ENCODE measurements around the gene SNX3. TPM values are rescaled to one million over a fixed set of nuclear protein-coding genes. Genes with fewer than 3 reads are reported as not detected.

The SNX3 gene
- total RNA-seq, 1 experiment from 2014 or later = 104 TPM

DNA sequence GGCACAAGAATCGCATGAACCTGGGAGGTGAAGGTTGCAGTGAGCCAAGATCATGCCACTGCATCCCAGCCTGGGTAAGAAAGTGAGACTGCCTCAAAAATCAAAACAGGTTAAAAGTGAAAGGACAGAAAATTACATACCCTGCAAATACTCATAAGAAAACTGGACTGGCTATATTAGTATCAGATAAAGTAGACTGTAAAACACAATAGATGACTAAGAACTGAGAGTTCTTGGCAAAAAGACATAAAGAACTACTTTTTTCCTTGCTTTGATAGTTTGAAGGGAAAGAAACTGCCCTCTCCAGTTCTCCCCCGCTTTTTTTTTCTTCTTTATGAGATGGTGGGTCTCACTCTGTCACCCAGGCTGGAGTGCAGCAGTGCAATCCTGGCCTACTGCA is 17.0 kb downstream of the SNX3 start:
- no peaks in the 10 kb centered on the region for H3K36me3 ChIP-seq (ENCODE audit: insufficient read depth, low read length, poor library complexity, severe bottlenecking)
- peaks cover 4% of the 10 kb centered on the region for H3K4me1 ChIP-seq (ENCODE audit: insufficient read depth, low read length, poor library complexity, severe bottlenecking)
- no peaks in the 10 kb centered on the region for H3K27me3 ChIP-seq (replicated peaks; ENCODE audit: insufficient read depth, low read depth, low read length, poor library complexity)
- no peak overlapping the region for H3K27ac ChIP-seq (ENCODE audit: low read depth, low read length, poor library complexity, severe bottlenecking)
- no peak overlapping the region for H3K4me3 ChIP-seq (ENCODE audit: low read depth, low read length, poor library complexity, severe bottlenecking)
- no TSS peak for BruUV-seq (replicated peaks)
- ChIA-PET CTCF (no interaction called here), POLR2A (ENCODE audit: low non-redundant PET) (no interaction called here)
- peaks cover 17% of the 10 kb centered on the region for H3K9me3 ChIP-seq (ENCODE audit: low read depth, low read length, poor library complexity, severe bottlenecking)
- intact Hi-C loops (cut with micrococcal nuclease; ENCODE audit: unreplicated experiment) = no loop called here
- DNase-seq (ENCODE audit: low spot score) = no peak
- TF ChIP-seq, protein P1, sequence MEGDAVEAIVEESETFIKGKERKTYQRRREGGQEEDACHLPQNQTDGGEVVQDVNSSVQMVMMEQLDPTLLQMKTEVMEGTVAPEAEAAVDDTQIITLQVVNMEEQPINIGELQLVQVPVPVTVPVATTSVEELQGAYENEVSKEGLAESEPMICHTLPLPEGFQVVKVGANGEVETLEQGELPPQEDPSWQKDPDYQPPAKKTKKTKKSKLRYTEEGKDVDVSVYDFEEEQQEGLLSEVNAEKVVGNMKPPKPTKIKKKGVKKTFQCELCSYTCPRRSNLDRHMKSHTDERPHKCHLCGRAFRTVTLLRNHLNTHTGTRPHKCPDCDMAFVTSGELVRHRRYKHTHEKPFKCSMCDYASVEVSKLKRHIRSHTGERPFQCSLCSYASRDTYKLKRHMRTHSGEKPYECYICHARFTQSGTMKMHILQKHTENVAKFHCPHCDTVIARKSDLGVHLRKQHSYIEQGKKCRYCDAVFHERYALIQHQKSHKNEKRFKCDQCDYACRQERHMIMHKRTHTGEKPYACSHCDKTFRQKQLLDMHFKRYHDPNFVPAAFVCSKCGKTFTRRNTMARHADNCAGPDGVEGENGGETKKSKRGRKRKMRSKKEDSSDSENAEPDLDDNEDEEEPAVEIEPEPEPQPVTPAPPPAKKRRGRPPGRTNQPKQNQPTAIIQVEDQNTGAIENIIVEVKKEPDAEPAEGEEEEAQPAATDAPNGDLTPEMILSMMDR (conservative IDR thresholded peaks at IDR 0.05; ENCODE audit: low read depth, low read length) = no peak
- no peak for TF ChIP-seq EZH2 (IDR thresholded peaks at IDR 0.05; ENCODE audit: borderline replicate concordance, low read depth, low read length, poor library complexity, severe bottlenecking)

DNA sequence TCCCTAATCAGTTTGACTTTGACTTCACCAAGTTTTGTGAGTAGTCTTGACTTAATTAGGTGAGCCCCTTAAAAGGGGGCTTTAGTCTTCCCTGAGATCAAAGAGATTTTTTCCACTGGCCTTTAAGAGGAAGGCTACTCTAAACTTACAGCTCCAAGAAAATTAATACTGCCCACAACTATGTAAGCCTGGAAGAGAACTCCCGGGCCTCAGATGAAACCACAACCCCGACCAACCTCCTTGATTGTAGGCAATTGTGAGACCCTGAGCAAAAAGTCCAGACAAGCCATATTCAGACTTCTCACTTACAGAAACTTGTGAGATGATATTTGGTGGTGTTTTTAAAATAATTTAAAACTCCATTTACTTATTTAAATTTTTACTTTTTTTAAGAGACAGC is 18.1 kb downstream of the SNX3 start:
- ChIA-PET POLR2A (ENCODE audit: low non-redundant PET) (no interaction called here), CTCF (no interaction called here)
- no peak for DNase-seq (ENCODE audit: low spot score)
- Histone ChIP-seq H3K4me1 (ENCODE audit: insufficient read depth, low read length, poor library complexity, severe bottlenecking) (peaks cover 4% of the 10 kb centered on the region), H3K4me3 (ENCODE audit: low read depth, low read length, poor library complexity, severe bottlenecking) (no peak overlapping the region), H3K36me3 (ENCODE audit: insufficient read depth, low read length, poor library complexity, severe bottlenecking) (no peaks in the 10 kb centered on the region), H3K9me3 (ENCODE audit: low read depth, low read length, poor library complexity, severe bottlenecking) (peaks cover 17% of the 10 kb centered on the region), H3K27ac (ENCODE audit: low read depth, low read length, poor library complexity, severe bottlenecking) (no peak overlapping the region), H3K27me3 (replicated peaks; ENCODE audit: insufficient read depth, low read depth, low read length, poor library complexity) (no peaks in the 10 kb centered on the region)
- BruUV-seq (replicated peaks) = no TSS peak
- intact Hi-C loops (cut with micrococcal nuclease; ENCODE audit: unreplicated experiment) = no loop called here
- TF ChIP-seq EZH2 (IDR thresholded peaks at IDR 0.05; ENCODE audit: borderline replicate concordance, low read depth, low read length, poor library complexity, severe bottlenecking) = no peak
- TF ChIP-seq, protein P1 (conservative IDR thresholded peaks at IDR 0.05; ENCODE audit: low read depth, low read length) = no peak

DNA sequence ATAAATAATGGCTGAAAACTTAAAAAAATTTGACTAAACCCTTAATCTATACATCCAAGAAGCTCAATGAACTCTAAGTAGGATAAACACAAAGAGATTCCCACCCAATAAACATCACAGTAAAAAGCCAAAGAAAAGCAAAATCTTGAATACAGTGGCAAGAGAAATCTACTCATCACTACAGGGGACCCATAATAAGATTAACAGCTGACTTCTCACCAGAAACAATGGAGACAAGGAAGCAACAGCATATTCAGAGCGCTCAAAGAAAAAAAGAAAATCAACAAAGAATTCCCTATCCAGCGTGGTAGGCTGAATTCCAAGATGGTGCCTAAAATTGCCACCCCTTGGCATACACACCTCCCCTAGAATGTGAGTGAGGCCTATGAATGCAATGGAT is 18.6 kb downstream of the SNX3 start:
- H3K27me3 ChIP-seq (replicated peaks; ENCODE audit: insufficient read depth, low read depth, low read length, poor library complexity) = no peaks in the 10 kb centered on the region

More for the DNA sequence above, 18.6 kb downstream of the SNX3 start:
- Histone ChIP-seq H3K4me3 (ENCODE audit: low read depth, low read length, poor library complexity, severe bottlenecking) (no peak overlapping the region), H3K27ac (ENCODE audit: low read depth, low read length, poor library complexity, severe bottlenecking) (no peak overlapping the region), H3K4me1 (ENCODE audit: insufficient read depth, low read length, poor library complexity, severe bottlenecking) (peaks cover under 1% of the 10 kb centered on the region), H3K36me3 (ENCODE audit: insufficient read depth, low read length, poor library complexity, severe bottlenecking) (no peaks in the 10 kb centered on the region), H3K9me3 (ENCODE audit: low read depth, low read length, poor library complexity, severe bottlenecking) (peaks cover 17% of the 10 kb centered on the region)
- TF ChIP-seq EZH2 (IDR thresholded peaks at IDR 0.05; ENCODE audit: borderline replicate concordance, low read depth, low read length, poor library complexity, severe bottlenecking) = no peak
- TF ChIP-seq, protein P1 (conservative IDR thresholded peaks at IDR 0.05; ENCODE audit: low read depth, low read length) = no peak
- DNase-seq (ENCODE audit: low spot score) = no peak
- POLR2A ChIA-PET (ENCODE audit: low non-redundant PET) = no interaction called here
- BruUV-seq (replicated peaks) = no TSS peak
- CTCF ChIA-PET = no interaction called here
- intact Hi-C loops (cut with micrococcal nuclease; ENCODE audit: unreplicated experiment) = no loop called here

Data from A673 (cell line).